Prostate gland (tissue), 2 donors: ENCODE results near the gene SLC39A1.

Experiments used
- POLR2A ChIP-seq: fragments of 450-650 bp; IDR thresholded peaks from one replicate; pipeline ENCODE4 v1.6.1; 2016; ENCODE audit warnings: antibody characterized with exemption, mild to moderate bottlenecking
- POLR2AphosphoS5 ChIP-seq: sonication (generic); formaldehyde crosslinking; IDR thresholded peaks from one replicate; pipeline ENCODE4 v1.6.1; 2017; ENCODE audit warnings: antibody characterized with exemption
- TF ChIP-seq, protein P1 (sequence below), 4 experiments: fragments of 200-600 bp in 2 of 4; fragments of 450-650 bp in 2 of 4; sonication (generic) in 2 of 4; IDR thresholded peaks; 1 replicate in 3 of 4; 2 replicates in 1 of 4; pipeline ENCODE4 v1.5.1; 2016 to 2019; ENCODE audit warnings: antibody characterized with exemption in 4 of 4, mild to moderate bottlenecking in 2 of 4, moderate library complexity in 2 of 4

DNA sequence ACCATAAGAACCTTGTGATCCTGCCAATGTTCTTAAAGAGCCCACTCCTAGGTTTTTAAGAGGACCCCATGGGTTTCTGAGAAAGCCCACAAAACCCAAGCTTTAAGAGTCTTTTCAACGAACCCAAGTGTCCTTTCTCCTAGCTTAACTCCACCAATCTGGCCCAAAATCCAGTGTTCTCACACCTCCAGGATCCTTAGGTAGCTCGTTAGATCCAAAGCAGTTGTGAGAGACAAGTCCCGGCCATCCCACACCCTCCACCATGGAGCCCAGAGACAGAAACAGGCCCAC is 18.6 kb downstream of the SLC39A1 start:
- TF ChIP-seq POLR2A (no peak), POLR2AphosphoS5 (no peak)
- TF ChIP-seq, protein P1, sequence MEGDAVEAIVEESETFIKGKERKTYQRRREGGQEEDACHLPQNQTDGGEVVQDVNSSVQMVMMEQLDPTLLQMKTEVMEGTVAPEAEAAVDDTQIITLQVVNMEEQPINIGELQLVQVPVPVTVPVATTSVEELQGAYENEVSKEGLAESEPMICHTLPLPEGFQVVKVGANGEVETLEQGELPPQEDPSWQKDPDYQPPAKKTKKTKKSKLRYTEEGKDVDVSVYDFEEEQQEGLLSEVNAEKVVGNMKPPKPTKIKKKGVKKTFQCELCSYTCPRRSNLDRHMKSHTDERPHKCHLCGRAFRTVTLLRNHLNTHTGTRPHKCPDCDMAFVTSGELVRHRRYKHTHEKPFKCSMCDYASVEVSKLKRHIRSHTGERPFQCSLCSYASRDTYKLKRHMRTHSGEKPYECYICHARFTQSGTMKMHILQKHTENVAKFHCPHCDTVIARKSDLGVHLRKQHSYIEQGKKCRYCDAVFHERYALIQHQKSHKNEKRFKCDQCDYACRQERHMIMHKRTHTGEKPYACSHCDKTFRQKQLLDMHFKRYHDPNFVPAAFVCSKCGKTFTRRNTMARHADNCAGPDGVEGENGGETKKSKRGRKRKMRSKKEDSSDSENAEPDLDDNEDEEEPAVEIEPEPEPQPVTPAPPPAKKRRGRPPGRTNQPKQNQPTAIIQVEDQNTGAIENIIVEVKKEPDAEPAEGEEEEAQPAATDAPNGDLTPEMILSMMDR (IDR thresholded peaks at IDR 0.05): no peak
